RKO (cell line): ENCODE measurements around the gene ZSWIM9.

Source experiments
- DNase-seq: peaks from one replicate; pipeline ENCODE4 v3.0.0-alpha.2; 2016; ENCODE audit warnings: low spot score

ZSWIM9 gene

GRCh38 chr19:48169939-48170803 lies at the start of gene ZSWIM9, which contains the start of gene LIG1:
ZSWIM9 (plus strand) TSS chr19:48170680; CDS start chr19:48171803, 1,123 bp downstream.
LIG1 (minus strand) TSS chr19:48170344; CDS start chr19:48165566, 4,778 bp downstream.
- DNase-seq, result peak; percentile 93

GRCh38 chr19:48121066-48121465 lies 49.4 kb upstream of the ZSWIM9 start:
- DNase-seq, result no peak

DNA sequence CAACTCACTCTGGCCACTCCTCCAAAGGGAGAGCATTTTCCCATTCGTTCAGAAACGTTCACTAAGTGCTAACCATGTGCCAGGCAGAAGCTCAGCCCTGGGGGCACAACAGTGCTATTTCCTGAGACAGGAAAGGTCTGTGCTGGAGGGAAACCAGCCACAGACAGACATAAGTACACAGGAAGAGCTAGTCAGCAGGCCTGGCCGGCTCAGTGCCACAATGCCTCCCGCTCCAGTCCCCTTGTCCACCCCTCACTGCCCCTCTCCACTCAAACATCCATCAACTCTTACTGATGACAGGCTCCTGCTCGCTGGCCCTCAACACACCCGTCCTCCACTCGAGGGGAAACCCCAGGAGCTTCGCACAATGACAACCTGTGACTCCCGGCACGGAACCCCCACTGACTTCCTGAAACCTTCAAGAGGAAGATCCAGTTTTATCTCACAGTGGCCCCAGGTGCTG lies 48.5 kb upstream of the ZSWIM9 start:
- DNase-seq, result no peak

- DNase-seq, result no peak
These were observed 48.1 kb upstream of the ZSWIM9 start for GRCh38 chr19:48122421-48122820.

DNA sequence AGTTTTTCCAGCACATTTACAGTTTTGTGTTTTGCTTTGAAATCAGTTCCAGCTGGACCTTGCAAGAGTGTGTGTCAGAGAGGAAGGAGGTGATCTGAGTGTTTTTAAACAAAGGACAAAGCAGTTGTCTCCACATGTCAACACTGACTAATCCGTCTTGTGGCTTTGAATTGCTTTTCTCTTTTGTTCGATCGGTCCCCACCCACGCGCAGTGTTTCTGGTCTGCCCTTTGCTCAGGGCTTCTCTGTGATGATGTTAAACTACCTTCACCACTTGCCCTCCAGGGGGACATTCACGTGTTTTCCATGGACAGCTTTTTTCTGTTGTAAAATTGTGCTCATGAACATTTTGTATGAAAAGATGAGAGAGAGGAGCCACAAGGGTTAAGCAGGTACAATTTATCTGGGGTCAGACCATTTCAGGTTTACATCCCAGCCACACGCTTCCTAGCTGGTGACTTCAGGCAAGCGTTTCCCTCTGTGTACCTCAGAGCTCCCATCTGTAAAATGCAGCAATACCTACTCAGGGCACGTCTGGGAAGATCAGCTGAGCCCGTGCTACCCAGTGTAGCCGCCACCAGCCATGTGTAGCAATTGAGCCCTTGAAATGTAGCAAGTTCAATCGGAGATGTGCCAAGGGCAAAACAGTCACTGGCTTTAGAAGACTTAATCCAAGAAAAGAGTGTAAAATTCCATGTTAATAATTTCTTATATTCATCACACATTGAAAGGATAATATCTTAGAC lies 46.4 kb upstream of the ZSWIM9 start:
- DNase-seq, result peak; percentile 27

DNA sequence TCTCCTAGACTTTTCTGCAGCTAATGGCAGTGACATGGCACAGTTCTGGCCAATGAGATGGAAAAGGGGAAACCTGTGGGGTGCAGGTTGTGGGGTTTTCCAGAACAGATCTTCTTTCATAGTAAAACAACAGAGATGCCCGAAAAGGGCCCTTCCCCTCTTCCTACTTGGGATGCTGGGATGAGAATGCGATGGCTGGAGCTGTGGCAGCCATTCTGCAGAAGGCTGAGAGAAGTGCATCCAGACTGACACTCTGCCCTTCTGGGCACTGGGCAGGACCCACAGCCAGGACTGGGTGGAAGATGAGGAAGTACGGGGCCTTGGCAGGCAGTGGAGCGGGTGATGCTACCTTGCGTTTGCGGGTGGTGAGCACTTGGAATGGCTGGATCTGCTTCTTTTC lies 42.9 kb upstream of the ZSWIM9 start:
- DNase-seq, result no peak

GRCh38 chr19:48133094-48133493 lies 37.4 kb upstream of the ZSWIM9 start:
- DNase-seq, result no peak

GRCh38 chr19:48135411-48135810 lies 35.1 kb upstream of the ZSWIM9 start:
- DNase-seq, result no peak

GRCh38 chr19:48136547-48136946 lies 33.9 kb upstream of the ZSWIM9 start:
- no peak for DNase-seq

DNA sequence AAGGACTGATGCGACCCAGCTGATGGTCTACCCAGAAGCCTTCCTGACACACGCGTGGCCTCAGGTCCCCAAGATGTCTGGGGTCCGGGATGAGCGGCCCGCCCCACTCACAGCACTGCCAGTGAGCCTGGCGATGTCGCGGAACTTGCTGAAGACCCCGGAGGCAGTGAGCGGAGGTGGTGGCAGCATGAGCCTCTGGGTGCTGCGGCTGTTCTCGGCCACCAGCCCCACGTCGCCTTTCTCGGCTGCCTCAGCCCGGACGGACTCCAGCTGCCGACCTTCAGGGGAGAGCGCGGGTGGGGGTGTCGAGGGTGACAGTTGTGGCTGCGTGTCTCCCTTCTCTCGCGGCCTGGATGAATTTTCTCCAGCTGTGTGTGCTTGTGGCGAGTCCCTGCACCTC lies 33.1 kb upstream of the ZSWIM9 start:
- no peak for DNase-seq

DNA sequence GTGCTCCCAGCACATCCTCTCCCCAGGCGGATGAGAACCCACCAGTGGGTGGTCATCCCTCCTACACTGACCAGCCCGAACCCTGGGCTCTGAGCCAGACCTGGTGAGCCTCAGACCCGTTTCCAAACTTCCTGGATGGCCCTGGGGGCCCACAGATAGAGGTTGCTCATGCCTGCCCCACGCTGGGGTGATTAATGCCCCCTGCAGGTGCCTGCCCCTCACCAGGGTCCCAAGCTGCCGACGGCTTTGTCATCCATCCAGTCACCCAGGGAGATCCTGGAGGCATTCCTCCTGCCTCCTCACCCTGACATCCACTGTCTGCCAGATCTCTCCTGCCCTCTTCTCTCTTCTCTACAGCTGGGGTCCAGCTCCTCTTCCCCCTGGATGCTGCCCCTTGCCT lies 31.4 kb upstream of the ZSWIM9 start:
- no peak for DNase-seq

GRCh38 chr19:48147597-48148175 lies 22.8 kb upstream of the ZSWIM9 start:
- no peak for DNase-seq

DNA sequence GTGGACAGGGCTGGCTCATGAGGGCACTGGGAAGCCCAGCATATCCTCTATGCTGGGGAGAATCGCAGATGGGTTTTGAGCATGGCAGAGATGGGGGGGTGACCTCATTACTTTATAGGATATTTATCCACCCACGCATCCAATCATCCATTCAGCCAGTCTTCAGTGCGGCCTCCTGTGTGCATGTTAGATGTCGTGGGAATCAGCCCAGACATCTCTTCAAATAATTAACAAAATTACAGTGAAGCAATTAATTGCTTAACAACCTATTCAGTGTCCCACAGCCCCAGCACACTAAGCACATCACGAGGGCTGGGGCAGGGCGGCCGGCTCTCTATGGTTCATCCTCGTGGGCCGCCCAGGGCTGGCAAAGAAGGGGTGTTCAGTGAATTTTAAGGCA lies 21.9 kb upstream of the ZSWIM9 start:
- DNase-seq, result no peak

DNA sequence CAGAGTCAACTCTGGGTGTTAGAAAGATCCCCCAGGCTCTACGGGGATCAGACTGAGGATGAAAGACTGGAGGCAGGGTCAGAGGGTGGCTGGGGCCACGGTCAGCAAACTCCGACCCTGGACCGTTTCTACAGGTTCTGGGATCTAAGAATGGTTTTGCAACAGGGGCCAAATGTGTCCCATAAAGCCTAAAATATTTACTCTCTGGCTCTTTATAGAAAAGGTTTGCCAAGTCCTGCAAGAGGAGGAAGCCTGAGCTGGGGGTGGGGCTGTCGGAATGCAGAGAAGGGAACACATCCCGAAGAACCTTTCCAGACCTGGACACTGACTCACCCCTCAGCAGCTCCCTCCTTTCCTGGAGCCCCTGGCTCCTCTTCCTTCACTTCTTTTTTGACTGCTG lies 21.1 kb upstream of the ZSWIM9 start:
- no peak for DNase-seq

DNA sequence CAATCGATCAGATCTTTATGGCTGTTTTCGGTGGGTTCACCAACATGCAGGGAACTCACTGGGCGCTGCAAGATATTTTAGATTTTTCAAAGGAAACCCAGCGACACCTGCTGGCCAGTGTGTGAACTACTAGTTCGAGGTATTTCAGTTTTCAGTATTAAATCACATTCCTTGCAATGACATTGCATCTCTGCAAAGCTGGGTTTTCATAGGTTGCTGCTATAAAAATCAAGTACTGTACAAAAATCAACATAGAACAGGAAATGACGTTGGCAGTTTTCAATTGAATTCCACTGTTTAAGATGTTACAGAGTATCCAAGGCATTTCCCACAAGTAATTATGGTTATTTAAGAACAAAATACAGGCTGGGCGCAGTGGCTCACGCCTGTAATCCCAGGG lies 17.9 kb upstream of the ZSWIM9 start:
- peak; percentile 64 for DNase-seq

DNA sequence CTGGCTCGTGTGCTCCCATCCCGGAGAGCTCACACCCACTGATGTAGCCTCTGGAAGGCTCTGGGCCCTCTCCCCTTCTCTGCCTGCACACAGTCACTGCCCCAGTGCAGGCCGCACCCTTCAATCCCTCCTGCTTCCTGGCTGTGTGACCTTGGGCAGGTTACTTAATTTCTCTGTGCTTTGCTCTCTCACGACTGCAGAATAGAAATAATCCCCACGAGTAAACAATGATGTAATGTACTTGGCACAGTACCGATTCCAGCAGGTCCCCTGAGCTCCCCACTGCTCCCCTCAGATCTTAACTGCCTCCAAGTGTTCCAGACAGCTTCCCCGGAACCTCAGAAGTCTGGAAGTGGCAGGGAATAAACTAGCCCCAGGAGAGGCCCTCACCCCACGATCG lies 16.5 kb upstream of the ZSWIM9 start:
- no peak for DNase-seq

GRCh38 chr19:48158210-48158790 lies 12.2 kb upstream of the ZSWIM9 start:
- DNase-seq, result no peak

GRCh38 chr19:48168689-48169088 lies 1.8 kb upstream of the ZSWIM9 start:
- no peak for DNase-seq

DNA sequence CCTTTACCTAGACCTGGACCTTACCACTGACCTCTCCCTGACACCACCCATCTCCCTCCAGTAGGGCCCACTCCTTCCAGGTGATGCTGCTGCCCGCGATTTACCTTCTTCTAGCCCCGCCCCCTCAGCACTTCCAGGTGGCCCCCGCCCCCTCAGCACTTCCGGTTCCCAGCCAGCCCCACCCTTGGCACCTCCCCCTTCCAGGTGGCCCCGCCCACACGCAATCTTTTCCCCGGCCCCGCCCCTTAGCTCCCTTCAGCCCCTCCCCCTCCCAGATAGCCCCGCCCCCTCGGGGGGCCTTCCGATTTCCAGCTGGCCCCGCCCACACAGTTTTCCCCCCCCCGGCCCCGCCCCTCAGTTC lies 922 bp upstream of the ZSWIM9 start:
- peak; percentile 39 for DNase-seq

DNA sequence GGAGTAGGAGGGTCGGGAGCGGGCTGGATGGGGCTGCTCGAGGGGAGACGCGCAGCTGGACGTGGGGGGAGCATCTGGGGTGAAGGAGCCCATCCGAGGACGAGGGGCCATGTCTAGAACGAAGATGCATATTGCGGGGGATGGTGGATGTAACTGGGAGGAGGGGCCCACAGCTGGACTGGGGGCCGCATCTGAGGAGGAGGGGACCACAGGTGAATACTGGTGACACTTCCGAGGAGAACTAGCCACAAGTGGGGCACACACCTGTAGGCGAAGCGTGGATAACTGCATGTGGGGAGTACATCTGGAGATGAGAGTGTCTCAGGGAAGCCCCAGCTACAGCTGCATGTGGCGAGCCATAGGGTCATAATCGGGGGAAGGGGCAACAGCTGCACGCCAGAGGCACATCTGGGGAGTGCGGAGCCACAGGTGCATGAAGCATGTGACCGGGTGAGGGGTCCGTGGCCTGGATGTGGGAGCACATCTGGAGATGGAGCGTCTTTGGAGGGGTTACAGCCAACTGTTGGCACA lies 402 bp downstream of the ZSWIM9 start:
- no peak for DNase-seq

GRCh38 chr19:48171710-48172109 lies 1.2 kb downstream of the ZSWIM9 start:
- DNase-seq, result no peak

- no peak for DNase-seq
These were observed 4.1 kb downstream of the ZSWIM9 start for GRCh38 chr19:48174445-48175030.
